ENCODE measurements around the gene TIMM44.

DNA sequence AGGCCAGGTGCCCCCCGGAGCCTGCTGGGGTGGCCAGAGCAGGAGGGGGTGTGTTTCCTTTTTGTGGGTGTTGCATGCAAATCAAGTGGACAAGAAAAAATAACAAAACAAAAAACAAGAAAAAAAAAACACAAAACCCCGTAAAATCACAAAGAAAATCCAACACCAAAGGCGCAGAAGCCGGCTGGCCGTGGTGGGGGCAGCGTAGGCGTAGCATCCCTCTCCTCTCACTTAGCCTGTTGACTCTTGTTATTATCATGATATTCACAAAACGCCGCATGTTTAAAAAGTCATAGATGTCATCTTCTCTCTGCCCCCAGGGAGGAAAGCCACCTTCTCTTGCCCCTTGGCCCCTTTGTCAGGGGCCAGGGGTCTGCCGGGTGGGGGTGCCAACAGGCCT is 29.8 kb downstream of the TIMM44 start:
- TF ChIP-seq ZFP30 (CRISPR knock-in tag; IDR thresholded peaks at IDR 0.05) (no peak), RARB (CRISPR knock-in tag; IDR thresholded peaks at IDR 0.05) (no peak), SNAI2 (CRISPR knock-in tag; IDR thresholded peaks at IDR 0.05) (no peak), CREB5 (CRISPR knock-in tag; IDR thresholded peaks at IDR 0.05; ENCODE audit: low read depth) (no peak), PPARA (CRISPR knock-in tag; IDR thresholded peaks at IDR 0.05; ENCODE audit: borderline replicate concordance) (no peak), ZNF8 (CRISPR knock-in tag; IDR thresholded peaks at IDR 0.05) (no peak), ISL1 (CRISPR knock-in tag; IDR thresholded peaks at IDR 0.05) (no peak)
